ENCODE results near the gene PTPN7. TPM values are rescaled to one million over a fixed set of nuclear protein-coding genes. Genes with fewer than 3 reads are reported as not detected.
"Not testable (repeated sequence)": the region's sequence is repeated elsewhere in the genome, so short reads cannot be mapped to it uniquely, and the experiment has no call there.

Gene PTPN7
- total RNA-seq, 2 donors from 2014 or later: 1.8 to 4.7 TPM

DNA sequence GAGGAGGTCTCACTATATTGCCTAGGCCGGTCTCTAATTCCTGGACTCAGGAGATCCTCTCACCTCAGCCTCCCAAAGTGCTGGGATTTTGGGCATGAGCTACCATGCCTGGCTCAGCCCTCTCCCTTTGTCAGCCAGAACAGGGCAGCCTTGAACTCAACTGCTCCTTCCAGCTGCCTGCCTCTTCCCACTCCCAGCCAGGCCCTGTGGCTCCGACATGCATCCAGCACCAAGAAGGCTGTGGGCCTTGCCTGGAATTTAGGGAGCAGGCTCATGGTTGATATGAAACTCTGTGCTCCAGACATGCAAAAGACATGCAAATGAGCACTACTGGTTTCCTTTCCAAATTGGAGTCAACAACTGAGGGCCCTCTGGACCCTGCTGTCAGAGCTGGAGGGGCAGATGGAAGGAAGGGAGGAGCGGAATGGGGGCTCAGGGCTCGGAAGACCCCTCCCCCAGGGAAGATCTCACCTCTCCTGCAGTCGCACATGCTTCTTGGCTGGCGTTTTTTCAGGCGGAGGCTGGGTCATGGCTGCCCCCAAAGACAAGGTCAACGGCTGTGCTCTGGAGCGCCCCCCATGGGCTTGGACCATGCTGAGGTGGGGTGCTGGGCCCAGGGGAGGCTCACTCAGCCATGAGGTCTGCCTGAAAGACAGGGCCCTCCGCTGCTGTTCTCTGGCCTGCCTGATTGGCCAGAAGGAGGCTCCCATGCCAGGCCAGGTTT lies 1.4 kb downstream of the PTPN7 start:
- ATAC-seq: no peak
- DNase-seq: peak in 1 of 2 donors; percentile 37
- intact Hi-C loops (cut with DNase I, micrococcal nuclease): no loop called here

DNA sequence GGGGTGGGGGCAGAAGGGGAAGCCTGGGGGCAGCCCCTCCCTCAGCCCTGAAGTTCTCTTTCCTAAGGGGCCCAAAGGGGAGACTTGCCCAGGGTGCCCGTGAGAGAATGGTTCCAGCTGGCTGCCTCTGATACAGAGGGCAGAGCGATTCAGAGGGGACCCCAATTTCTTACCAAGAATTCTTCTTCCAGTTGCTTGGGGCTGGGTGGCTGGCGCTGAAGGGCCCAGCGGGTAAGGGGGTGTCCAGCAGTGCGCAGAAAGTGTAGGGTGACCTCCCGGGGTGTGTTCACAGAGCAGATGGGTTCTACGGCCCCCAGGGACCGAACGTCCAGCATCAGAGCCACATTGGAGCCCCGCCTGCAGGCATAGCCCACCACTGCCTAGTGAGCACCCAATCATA lies 2.5 kb downstream of the PTPN7 start:
- DNase-seq: no peak
- intact Hi-C loops (cut with DNase I, micrococcal nuclease): no loop called here
- ATAC-seq: no peak

DNA sequence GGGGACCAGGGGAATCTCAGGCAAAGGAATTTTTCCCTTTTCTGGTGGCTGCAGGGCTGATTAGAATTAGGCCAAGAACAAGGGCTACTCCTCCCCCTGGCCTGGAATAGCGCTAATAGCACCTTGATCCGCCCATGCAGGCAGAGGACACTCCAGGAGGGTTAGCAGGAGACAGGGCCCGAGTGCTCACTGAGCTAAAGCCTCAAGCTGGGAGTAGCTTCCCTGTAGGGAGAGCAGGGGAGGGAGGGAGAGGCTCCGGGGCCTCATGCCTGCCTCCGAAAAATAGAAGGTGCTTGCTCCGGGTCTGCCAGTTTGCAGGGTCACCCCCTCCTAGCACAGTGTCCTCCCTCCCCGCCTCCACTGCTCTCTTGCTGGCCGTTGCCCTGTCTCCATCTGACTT lies 3.8 kb downstream of the PTPN7 start:
- ATAC-seq: no peak
- intact Hi-C loops (cut with DNase I, micrococcal nuclease): no loop called here
- no peak for DNase-seq

DNA sequence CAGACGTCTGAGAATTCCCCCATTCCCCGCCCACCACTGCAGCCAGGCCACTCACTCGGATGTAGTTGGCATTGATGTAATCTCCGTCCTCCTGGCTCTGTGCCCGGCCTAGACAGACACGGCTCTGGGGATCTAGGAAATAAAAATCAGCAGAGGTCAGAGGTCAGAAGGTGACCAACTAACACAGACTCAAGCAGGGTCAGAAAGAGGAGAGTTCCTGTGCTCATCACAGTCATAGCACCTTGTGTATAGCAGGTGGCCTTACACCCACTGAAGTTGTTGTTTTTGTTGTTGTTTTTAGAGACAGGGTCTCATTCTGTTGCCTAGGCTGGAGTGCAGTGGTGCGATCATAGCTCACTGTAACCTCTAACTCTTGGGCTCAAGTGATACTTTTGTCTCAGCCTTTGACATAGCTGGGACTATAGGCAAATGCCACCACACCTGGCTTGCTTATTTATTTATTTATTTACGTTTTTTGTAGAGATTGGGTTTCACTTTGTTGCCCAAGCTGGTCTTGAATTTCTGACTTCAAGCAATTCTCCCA lies 4.9 kb downstream of the PTPN7 start:
- peak; percentile 63 for ATAC-seq
- peak in 1 of 2 donors; percentile 73 for DNase-seq
- intact Hi-C loops (cut with DNase I, micrococcal nuclease): no loop called here

DNA sequence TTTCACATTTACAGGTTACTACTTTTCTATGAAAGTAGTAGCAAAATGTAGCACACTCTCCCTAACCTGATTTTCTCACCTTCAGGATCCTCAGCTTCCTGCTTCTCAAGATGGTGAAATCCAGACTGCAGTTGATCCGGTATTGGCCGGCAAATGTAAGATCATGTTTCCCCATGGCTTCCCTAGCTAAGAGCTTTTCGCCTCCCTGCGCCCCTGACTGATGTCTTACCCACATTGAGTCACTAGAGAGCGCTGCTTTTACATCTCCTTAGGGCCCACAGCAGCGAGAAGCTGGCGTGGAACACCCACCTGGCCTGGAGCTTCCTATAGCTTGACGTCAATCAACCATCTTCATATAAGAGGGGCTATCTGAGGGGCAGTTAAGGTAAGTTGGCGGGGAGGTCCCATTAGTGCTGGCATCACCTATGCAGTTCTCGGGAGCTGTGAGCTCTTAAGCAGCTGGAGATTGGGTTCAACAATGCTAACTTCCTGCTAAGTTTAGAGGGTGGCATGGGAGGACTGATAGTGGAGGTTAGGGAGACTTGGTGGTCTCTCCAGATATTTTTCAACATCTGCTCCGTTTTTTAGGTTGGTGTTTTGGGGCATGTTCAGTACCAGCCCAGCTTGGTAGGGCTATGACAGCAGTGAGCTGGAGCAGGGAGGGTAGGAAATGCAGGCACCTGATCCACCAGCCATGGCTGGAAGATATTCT lies 5.5 kb downstream of the PTPN7 start:
- intact Hi-C loops (cut with DNase I, micrococcal nuclease): no loop called here
- DNase-seq: peak in 1 of 2 donors; percentile 42
- ATAC-seq: peak; percentile 83

DNA sequence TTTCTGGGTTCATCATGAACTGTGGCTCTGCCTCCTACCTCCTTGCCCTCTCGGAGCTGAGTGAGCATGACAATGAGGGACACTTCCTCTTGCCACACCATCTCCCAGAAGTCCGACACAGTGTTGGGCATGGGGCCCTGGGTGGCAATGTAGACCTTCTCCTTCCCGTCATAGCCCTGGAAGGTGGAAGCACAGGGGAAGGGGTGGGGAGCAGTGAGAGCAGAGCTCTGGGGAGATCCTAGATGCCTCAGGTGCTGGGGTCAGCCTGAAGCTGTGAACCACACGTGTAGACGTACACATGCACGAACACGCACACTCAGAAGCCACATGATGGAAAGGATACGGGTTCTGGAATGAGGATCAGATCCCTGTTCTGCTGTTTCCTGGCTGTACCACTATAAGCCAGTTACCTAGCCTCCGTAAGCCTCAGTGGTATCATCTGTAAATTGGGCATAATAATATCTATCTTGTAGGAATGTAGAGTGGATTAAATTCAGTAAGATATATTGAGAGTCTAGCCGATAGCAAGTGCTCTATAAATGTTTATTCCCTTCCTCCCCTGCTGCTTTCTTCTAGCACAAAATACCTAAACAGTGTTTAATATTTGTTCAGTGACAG lies 6.1 kb downstream of the PTPN7 start:
- intact Hi-C loops (cut with DNase I, micrococcal nuclease): no loop called here
- ATAC-seq: no peak
- no peak for DNase-seq

DNA sequence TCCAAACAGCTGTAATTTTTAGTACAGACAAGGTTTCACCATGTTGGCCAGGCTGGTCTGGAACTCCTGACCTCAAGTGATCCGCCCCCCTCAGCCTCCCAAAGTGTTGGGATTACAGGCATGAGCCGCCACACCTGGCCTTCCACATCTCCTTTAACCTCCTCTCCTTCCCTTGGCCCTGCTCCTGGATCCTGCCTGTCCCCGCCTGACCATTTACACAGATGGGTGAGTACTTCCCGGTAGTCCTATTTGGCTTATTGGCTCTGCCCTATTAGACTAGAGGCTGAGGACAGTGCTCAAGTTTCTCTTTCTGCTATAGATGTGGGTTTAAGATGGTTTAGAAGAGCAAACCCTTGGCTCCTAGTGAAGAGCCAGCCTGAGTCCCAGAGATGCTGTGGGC lies 7.1 kb downstream of the PTPN7 start:
- no peak for ATAC-seq
- intact Hi-C loops (cut with DNase I, micrococcal nuclease): no loop called here
- DNase-seq: no peak

DNA sequence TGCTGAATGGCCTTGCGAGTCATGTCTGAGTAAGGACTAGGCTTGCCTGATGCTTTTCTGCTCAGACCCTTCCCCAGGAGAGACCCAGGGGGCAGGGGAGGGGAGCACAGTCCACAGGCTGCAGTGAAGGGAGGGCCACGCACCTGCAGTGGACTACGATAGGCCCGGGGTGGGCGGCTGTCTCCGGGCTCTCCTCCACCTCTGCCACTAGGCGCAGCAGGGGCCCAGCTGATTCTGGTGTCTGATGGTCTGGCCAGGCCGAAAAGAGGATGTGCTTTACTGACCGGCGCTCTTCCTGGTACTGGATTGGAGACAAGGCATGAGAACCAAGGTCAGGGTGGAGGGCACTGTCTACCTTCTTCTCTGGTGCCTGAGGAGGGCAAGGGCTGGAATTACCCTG lies 8.0 kb downstream of the PTPN7 start:
- ATAC-seq (no peak), DNase-seq (no peak)
- intact Hi-C loops (cut with DNase I, micrococcal nuclease): no loop called here

DNA sequence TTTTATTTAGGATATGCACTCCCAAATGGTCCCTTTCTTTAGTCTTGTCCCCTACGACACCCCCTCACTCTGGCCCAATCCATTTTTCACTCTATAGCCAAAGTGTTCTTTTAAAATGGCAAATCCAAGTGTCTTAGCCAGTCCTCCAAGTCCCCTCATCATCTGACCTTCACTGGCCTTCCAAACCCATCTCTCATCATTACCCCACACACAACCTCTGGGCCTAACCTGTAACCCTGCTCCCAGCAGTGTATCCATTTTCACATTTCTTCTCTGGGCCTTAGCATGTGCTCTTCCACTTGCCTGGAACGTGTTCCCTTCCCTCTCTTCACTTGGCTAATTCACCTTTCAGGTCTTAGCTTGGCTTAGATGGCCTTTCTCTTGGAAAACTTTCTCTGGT lies 9.4 kb downstream of the PTPN7 start:
- ATAC-seq (no peak), DNase-seq (no peak)
- intact Hi-C loops (cut with DNase I, micrococcal nuclease): no loop called here

DNA sequence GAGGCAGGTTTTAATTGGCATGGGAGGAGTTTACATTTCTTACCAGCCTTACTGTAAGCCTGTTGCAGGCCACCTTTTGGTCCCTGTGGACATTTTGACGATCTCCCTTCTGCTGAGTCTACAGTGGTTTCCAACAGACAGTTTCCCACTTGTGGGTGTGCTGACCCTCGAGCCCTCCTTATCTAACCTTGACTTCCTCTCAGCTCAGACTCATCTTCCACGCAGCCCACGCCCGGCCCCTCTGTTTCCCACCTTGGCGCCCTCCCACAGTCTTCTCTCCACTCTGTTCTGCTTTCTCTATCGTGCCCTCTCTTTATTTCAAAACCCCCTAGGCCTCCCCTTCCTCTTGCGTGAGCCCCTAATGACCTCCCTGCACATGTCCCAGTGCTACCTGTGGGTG lies 9.8 kb downstream of the PTPN7 start:
- no peak for ATAC-seq
- DNase-seq: no peak
- intact Hi-C loops (cut with DNase I, micrococcal nuclease): no loop called here

DNA sequence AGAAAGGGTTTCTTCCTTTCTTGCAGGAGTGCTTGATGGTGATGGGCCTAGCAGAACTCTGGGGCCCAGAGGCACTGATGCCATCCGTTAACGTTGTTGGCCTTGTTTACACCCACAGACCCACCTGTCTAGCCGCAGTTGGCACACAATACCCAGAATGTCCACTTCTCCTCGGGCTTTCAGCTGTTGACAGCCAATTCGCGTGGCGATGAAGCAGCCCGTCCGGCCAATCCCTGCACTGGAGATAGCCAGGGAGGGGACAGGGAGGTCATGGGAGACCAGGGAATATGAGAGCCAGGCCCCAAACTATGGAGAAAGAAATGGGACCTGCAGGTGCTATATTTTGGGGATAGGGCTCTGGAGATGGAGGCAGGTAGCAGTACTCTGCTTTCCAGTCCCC lies 10.2 kb downstream of the PTPN7 start:
- ATAC-seq (no peak), DNase-seq (no peak)
- intact Hi-C loops (cut with DNase I, micrococcal nuclease): no loop called here

DNA sequence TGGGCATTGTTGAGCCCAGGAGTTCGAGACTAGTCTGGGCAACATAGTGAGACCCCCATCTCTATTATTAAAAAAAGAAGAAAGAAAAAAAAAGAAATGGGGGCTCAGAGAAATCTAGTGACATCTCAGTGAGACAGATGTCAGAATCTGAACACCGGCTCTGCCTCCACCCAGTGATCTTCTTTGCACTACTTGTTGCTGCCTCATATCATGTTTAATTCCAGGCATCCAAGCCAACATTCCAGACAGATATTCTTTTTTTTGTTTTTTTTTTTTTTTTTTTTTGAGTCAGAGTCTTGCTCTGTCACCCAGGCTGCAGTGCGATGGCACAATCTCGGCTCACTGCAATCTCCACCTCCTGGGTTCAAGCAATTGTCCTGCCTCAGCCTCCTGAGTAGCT lies 10.8 kb downstream of the PTPN7 start:
- ATAC-seq: no peak
- intact Hi-C loops (cut with DNase I, micrococcal nuclease): no loop called here
- DNase-seq: no peak

DNA sequence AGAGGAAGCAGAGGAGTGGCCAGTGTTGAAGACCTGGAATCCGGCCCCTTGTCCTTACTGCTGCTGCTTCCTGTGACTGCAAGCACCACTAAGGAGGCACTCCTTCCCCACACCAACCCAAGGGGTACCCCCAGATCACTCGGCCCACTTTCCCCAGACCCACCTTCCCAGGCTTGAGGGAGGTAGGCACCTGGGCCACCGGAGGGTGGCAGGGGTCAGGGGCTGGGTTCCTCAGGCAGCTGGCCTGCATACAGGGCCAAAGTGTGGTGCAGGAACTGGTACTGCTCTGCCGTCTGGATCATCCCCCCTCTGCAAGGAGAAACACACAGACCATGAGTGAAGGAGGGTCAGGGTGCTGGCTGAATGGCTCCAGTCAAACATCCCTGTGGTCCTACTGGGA lies 12.0 kb downstream of the PTPN7 start:
- intact Hi-C loops (cut with DNase I, micrococcal nuclease): no loop called here
- DNase-seq: no peak
- ATAC-seq: no peak

DNA sequence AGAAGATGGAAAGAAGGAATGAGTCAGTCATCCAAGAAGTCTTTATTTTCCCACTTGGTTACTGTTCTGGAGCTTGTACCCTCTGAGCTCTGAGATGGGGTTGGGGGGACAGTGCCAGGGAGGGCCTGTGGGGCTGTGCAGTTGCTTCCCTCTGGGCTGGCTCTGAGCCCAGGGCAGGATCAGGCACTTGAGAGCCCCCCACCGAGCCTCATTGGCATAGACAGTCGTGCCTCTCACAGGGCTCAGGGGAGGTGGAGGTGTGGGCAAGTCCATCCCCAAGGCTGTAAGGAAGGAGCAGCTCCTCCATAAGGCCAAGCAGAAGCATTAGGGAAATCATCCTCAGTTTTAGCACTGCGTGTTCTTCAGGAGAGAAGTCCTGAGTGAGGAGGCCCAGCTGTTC lies 13.4 kb downstream of the PTPN7 start:
- DNase-seq (no peak), ATAC-seq (no peak)
- intact Hi-C loops (cut with DNase I, micrococcal nuclease): no loop called here

DNA sequence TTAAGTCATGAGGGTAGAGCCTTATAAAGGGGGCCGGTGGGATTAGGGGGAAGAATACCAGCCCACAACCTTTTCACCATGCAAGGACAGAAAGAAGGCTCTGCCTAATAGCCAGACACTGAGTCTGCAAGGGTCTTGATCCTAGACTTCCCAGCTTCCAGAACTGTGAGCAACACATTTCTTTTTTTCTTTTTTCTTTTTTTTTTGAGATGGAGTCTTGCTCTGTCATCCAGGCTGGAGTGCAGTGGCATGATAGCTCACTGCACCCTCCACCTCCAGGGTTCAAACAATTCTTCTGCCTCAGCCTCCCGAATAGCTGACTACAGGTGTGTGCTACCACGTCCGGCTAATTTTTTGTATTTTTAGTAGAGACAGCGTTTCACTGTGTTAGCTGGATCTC lies 14.1 kb downstream of the PTPN7 start:
- ATAC-seq (no peak), DNase-seq (no peak)
- intact Hi-C loops (cut with DNase I, micrococcal nuclease): no loop called here

DNA sequence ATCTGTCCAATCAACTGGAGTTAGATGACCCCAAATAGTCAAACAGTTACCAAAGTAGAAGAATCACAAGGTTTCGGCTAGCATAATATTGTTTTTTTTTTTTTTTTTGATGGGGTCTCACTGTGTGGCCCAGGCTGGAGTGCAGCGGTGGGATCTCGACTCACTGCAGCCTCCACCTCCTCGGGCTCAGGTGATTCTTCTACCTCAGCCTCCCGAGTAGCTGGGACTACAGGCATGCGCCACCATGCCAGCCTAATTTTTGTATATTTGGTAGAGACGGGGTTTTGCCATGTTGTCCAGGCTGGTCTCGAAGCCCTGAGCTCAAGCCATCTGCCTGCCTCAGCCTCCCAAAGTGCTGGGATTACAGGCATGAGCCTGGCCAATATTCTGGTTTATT lies 14.7 kb downstream of the PTPN7 start:
- DNase-seq; ATAC-seq; intact Hi-C loops (cut with DNase I, micrococcal nuclease): not testable (repeated sequence)

DNA sequence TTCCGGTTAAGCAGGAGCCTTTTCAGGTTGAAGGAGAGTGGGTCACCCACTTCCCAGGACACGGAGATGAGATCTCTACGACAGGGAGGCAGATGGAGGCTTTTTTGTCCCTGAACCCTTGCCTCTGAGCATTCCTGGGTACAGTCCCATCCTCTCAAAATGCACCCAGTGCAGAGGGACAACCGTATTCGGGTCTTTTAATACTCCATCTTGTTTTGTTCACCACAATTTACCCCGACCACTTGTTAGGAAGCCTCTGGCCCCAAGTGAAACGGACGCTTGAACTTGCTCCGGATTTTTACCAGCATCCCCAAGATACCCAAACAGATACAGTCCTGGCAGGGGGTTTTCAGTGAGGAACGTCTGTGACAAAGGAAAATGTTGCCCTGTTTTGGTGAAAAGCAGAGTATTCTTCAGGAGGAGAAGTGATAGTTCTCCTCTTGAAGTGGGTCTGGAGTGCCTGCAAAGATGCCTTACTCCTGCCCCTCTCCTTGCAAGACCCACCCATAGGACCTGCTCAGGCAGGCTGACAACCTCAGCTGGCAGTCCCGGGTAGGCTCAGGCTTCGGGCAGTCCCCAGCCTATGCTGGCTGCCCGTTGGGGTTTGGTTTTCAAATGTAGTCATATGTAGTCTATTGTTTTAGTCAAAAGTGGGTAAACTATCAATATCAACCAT lies 15.2 kb downstream of the PTPN7 start:
- no peak for DNase-seq
- intact Hi-C loops (cut with DNase I, micrococcal nuclease): no loop called here
- ATAC-seq: no peak

DNA sequence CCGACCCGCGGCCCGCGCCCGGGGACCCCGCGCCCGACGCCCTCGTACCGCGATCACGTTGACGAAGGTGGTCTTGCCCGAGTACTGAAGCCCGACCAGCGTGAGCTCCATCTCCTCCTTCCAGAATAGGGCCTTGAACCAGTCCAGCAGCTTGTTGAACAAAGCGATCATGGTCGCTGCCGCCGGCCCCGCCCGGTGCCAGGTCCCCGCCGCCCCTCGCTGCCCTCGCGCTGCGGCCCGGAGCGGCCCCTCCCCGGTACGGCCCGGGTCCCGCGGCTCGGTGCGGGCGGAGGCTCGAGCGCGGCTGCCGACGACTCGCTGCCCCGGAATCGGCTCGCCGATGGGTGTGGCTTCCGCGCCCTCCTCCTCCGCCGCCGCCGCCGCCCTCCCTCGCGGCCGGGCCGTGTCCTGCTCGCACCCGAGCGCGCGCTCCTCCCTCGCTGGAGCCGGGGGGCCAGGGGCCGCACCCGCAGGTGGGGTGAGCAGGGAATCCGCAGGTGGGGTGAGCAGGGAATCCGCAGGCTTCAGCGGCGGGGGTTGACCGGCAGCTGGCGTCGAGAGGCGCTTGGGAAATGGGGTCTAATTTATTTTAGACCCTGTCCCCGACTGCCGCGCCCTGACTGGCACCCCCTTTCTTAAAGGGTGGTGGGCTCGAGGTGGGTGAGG lies 15.9 kb downstream of the PTPN7 start, which contains the start of gene ARL8A:
Gene ARL8A, minus strand, starts transcription at position 336 of the 666 bp plus-strand sequence. Its CDS starts 165 bp downstream, at position 171.
- intact Hi-C loops (cut with DNase I, micrococcal nuclease): no loop called here
- DNase-seq (peak; percentile 73 to 87), ATAC-seq (peak; percentile 83)

All from left colon (tissue), 2 donors.